ENCODE data around the gene TAF9B.

- TF ChIP-seq POLR2AphosphoS5 (IDR thresholded peaks at IDR 0.05; ENCODE audit: low read depth, low read length) (no peak), MAX (IDR thresholded peaks at IDR 0.05; ENCODE audit: low read depth) (no peak), SIN3A (IDR thresholded peaks at IDR 0.05; ENCODE audit: borderline replicate concordance, low read depth, low read length) (no peak), EZH2phosphoT487 (IDR thresholded peaks at IDR 0.05; ENCODE audit: borderline replicate concordance, low read depth) (no peak), USF2 (IDR thresholded peaks at IDR 0.05; ENCODE audit: borderline replicate concordance, low read depth, low read length) (no peak), MXI1 (IDR thresholded peaks at IDR 0.05; ENCODE audit: low read depth, low read length) (no peak), EP300 (IDR thresholded peaks at IDR 0.05; ENCODE audit: borderline replicate concordance in 1 of 2, low read depth in 1 of 2, low read length in 1 of 2) (no peak), GABPA (IDR thresholded peaks at IDR 0.05; ENCODE audit: low read depth) (no peak), ELF1 (IDR thresholded peaks at IDR 0.05) (no peak), SMC3 (IDR thresholded peaks at IDR 0.05; ENCODE audit: low read depth, low read length) (no peak), TEAD4 (IDR thresholded peaks at IDR 0.05; ENCODE audit: borderline replicate concordance, insufficient read depth) (no peak)
- TF ChIP-seq, protein P1, sequence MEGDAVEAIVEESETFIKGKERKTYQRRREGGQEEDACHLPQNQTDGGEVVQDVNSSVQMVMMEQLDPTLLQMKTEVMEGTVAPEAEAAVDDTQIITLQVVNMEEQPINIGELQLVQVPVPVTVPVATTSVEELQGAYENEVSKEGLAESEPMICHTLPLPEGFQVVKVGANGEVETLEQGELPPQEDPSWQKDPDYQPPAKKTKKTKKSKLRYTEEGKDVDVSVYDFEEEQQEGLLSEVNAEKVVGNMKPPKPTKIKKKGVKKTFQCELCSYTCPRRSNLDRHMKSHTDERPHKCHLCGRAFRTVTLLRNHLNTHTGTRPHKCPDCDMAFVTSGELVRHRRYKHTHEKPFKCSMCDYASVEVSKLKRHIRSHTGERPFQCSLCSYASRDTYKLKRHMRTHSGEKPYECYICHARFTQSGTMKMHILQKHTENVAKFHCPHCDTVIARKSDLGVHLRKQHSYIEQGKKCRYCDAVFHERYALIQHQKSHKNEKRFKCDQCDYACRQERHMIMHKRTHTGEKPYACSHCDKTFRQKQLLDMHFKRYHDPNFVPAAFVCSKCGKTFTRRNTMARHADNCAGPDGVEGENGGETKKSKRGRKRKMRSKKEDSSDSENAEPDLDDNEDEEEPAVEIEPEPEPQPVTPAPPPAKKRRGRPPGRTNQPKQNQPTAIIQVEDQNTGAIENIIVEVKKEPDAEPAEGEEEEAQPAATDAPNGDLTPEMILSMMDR (IDR thresholded peaks at IDR 0.05) = no peak
- TF ChIP-seq, protein P2, sequence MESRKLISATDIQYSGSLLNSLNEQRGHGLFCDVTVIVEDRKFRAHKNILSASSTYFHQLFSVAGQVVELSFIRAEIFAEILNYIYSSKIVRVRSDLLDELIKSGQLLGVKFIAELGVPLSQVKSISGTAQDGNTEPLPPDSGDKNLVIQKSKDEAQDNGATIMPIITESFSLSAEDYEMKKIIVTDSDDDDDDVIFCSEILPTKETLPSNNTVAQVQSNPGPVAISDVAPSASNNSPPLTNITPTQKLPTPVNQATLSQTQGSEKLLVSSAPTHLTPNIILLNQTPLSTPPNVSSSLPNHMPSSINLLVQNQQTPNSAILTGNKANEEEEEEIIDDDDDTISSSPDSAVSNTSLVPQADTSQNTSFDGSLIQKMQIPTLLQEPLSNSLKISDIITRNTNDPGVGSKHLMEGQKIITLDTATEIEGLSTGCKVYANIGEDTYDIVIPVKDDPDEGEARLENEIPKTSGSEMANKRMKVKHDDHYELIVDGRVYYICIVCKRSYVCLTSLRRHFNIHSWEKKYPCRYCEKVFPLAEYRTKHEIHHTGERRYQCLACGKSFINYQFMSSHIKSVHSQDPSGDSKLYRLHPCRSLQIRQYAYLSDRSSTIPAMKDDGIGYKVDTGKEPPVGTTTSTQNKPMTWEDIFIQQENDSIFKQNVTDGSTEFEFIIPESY (IDR thresholded peaks at IDR 0.05; ENCODE audit: borderline replicate concordance, low read depth) = no peak
- TF ChIP-seq, protein P3, sequence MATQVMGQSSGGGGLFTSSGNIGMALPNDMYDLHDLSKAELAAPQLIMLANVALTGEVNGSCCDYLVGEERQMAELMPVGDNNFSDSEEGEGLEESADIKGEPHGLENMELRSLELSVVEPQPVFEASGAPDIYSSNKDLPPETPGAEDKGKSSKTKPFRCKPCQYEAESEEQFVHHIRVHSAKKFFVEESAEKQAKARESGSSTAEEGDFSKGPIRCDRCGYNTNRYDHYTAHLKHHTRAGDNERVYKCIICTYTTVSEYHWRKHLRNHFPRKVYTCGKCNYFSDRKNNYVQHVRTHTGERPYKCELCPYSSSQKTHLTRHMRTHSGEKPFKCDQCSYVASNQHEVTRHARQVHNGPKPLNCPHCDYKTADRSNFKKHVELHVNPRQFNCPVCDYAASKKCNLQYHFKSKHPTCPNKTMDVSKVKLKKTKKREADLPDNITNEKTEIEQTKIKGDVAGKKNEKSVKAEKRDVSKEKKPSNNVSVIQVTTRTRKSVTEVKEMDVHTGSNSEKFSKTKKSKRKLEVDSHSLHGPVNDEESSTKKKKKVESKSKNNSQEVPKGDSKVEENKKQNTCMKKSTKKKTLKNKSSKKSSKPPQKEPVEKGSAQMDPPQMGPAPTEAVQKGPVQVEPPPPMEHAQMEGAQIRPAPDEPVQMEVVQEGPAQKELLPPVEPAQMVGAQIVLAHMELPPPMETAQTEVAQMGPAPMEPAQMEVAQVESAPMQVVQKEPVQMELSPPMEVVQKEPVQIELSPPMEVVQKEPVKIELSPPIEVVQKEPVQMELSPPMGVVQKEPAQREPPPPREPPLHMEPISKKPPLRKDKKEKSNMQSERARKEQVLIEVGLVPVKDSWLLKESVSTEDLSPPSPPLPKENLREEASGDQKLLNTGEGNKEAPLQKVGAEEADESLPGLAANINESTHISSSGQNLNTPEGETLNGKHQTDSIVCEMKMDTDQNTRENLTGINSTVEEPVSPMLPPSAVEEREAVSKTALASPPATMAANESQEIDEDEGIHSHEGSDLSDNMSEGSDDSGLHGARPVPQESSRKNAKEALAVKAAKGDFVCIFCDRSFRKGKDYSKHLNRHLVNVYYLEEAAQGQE (IDR thresholded peaks at IDR 0.05; ENCODE audit: low read depth, low read length) = no peak
Observed at GRCh38 chrX:78116365-78116764, 23.1 kb downstream of the TAF9B start.

Data from SK-N-SH (cell line).